Sigmoid colon (tissue), 7 donors: Measurements from ENCODE around the gene PLCD3. TPM values are rescaled to one million over a fixed set of nuclear protein-coding genes. Genes with fewer than 3 reads are reported as not detected.

Experiments used
- DNase-seq: peaks from one replicate; pipeline ENCODE4 v3.0.0-alpha.2; 2019
- H3K27ac ChIP-seq, 4 donors: fragments of 200-600 bp; sonication (generic); one replicate each; pipeline ENCODE4 v1.5.1; 2016 to 2019; ENCODE audit warnings: mild to moderate bottlenecking in 1 of 4
- H3K27me3 ChIP-seq, 3 donors: fragments of 200-600 bp; sonication (generic); one replicate each; pipeline ENCODE4 v1.5.1; 2019; ENCODE audit warnings: mild to moderate bottlenecking in 1 of 3
- H3K36me3 ChIP-seq, 4 donors: fragments of 200-600 bp; sonication (generic); one replicate each; pipeline ENCODE4 v1.5.1; 2016 to 2019
- H3K4me1 ChIP-seq, 4 donors: fragments of 200-600 bp; sonication (generic); one replicate each; pipeline ENCODE4 v1.5.1; 2017 to 2019
- H3K4me3 ChIP-seq, 4 donors: fragments of 200-600 bp; sonication (generic); one replicate each; pipeline ENCODE4 v1.5.1; 2017 to 2019; ENCODE audit warnings: mild to moderate bottlenecking in 2 of 4, moderate library complexity in 1 of 4
- H3K9me3 ChIP-seq, 4 donors: fragments of 200-600 bp in 3 of 4; sonication (generic) in 3 of 4; one replicate each; pipeline versions ENCODE4 v1.5.1 to v1.6.1; 2013 to 2019
- EP300 ChIP-seq, 4 donors: sonication (generic); formaldehyde crosslinking; IDR thresholded peaks; one replicate each; pipeline ENCODE4 v1.6.1; 2017; ENCODE audit warnings: antibody characterized with exemption in 4 of 4
- POLR2A ChIP-seq, 2 donors: fragments of 450-650 bp; IDR thresholded peaks; one replicate each; pipeline ENCODE4 v1.6.1; 2016; ENCODE audit warnings: antibody characterized with exemption in 2 of 2, mild to moderate bottlenecking in 2 of 2, moderate library complexity in 2 of 2
- POLR2AphosphoS5 ChIP-seq, 4 donors: sonication (generic); formaldehyde crosslinking; IDR thresholded peaks; one replicate each; pipeline ENCODE4 v1.6.1; 2017; ENCODE audit warnings: antibody characterized with exemption in 4 of 4
- WGBS, 2 donors: extraction: QIAGEN DNeasy Blood & Tissue Kit; methylation state at CpG; one replicate each; pipeline ENCODE4 v1.1.7; 2013; 5-methylcytosine and 5-hydroxymethylcytosine counted together
- intact Hi-C: fragments of 100-400 bp; cut with DNase I; formaldehyde crosslinking; loops from one replicate; pipeline ENCODE4 v1.15.1; 2023
- polyA plus RNA-seq, 3 donors: library from polyadenylated mRNA; stranded (reverse); fragments of 200-250 nt; gene quantifications; one replicate each; pipeline ENCODE4 v1.2.3, GENCODE V29; 2013
- total RNA-seq, 4 donors: library from RNA; depleted of rRNA; stranded (reverse); fragments of >200 nt; gene quantifications; one replicate each; pipeline ENCODE4 v1.1.0, GENCODE V29; 2016
- TF ChIP-seq, protein P1 (sequence below), 4 experiments: fragments of 450-650 bp in 3 of 4; fragments of 200-600 bp in 1 of 4; IDR thresholded peaks; one replicate each; pipeline ENCODE4 v1.5.1; 2016 to 2019; ENCODE audit warnings: antibody characterized with exemption in 4 of 4, mild to moderate bottlenecking in 3 of 4, moderate library complexity in 2 of 4
- donor health status: healthy with polysubstance abuse.
- donor health status: Bipolar disorder and iron deficiency.
- donor health status: healthy.

PLCD3 gene
- total and polyA plus RNA-seq, 7 donors: 27.4 to 274 (median 45.7) TPM

DNA sequence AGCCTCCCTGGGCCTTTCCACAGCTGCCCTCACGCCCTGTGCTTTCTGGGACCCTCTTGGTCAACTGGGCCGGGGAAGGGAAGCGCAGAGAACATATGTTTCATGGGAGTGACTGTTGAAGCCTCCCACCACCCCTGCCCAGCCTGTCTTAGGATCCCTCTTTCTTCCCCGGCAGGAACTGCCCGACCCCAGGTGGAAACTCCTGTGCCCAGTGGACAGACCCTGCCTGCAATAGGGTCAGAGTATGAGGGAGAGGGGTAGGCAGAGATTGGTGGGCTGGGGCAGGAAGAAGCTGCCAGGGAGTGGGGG lies 39.9 kb upstream of the PLCD3 start:
- peak overlapping the region; percentile 24 to 42 (median 34) for H3K4me3 ChIP-seq

DNA sequence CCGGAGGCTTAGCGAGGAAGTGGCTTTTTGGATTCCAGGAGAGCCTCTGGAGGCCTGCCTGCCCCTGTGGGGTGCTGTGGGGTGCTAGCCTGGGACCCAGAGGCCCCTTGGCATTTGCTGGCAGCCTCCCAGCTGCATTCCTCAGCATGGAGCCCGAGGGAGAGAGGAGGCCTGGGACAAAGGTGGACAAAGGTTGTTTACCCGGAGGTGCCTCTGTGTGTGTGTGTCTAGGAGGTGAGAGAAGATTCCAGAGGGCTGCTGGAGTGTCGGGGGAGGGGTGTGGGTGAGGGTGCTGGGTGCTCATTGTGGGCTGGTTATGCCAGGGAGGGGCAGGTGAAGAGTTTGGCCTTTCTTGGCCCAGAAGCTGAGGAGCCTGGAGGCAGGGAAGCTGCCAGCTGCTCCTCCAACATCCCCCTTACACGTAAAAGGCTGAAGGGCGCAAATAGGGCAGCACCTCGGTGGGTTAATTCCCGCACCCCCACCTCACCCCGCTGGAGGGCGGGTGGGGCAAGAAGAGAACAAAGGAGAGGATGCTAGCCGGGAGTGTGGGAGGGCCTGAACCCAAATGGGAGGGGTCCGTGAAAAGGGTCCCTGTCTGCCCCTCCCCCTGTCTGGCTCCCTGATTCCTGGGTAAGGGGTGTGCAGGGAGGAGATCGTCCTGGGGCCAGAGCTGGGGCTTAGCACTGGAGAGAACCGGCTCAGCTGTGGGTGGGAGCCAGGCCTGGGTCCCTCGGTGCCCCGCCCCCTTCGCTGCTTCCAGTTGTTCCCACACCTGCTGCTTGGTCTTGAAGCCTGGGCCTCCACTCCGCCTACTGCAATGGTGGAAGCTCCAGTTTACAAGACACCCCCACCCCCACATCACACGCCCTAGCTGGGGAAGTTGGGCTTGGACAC lies 39.3 kb upstream of the PLCD3 start:
- Histone ChIP-seq H3K27me3 (no peaks in the 10 kb centered on the region), H3K4me3 (peak overlapping the region; percentile 24 to 42 (median 34)), H3K4me1 (peaks cover 0 to 49% (median 41%) of the 10 kb centered on the region in 4 donors), H3K27ac (peak overlapping the region; percentile 84 to 98 (median 92)), H3K36me3 (peaks cover 0 to 4% (median 0%) of the 10 kb centered on the region in 4 donors), H3K9me3 (no peaks in the 10 kb centered on the region)
- TF ChIP-seq POLR2AphosphoS5 (IDR thresholded peaks at IDR 0.05) (no peak), EP300 (IDR thresholded peaks at IDR 0.05) (no peak), POLR2A (IDR thresholded peaks at IDR 0.05) (no peak)
- TF ChIP-seq, protein P1, sequence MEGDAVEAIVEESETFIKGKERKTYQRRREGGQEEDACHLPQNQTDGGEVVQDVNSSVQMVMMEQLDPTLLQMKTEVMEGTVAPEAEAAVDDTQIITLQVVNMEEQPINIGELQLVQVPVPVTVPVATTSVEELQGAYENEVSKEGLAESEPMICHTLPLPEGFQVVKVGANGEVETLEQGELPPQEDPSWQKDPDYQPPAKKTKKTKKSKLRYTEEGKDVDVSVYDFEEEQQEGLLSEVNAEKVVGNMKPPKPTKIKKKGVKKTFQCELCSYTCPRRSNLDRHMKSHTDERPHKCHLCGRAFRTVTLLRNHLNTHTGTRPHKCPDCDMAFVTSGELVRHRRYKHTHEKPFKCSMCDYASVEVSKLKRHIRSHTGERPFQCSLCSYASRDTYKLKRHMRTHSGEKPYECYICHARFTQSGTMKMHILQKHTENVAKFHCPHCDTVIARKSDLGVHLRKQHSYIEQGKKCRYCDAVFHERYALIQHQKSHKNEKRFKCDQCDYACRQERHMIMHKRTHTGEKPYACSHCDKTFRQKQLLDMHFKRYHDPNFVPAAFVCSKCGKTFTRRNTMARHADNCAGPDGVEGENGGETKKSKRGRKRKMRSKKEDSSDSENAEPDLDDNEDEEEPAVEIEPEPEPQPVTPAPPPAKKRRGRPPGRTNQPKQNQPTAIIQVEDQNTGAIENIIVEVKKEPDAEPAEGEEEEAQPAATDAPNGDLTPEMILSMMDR (IDR thresholded peaks at IDR 0.05): no peak
- DNase-seq: peak; percentile 80
- intact Hi-C loops: no loop called here
- 17 to 39% methylated on average over 20 of the region's 20 CpGs for WGBS, 2 donors

More for the DNA sequence above, 39.9 kb upstream of the PLCD3 start:
- 66 to 70% methylated on average over 5 of the region's 5 CpGs for WGBS, 2 donors
- Histone ChIP-seq H3K9me3 (no peaks in the 10 kb centered on the region), H3K27me3 (no peaks in the 10 kb centered on the region), H3K4me1 (peaks cover 0 to 49% (median 41%) of the 10 kb centered on the region in 4 donors), H3K36me3 (peaks cover 0 to 4% (median 0%) of the 10 kb centered on the region in 4 donors), H3K27ac (peak overlapping the region; percentile 84 to 98 (median 92))
- DNase-seq: no peak
- intact Hi-C loops: no loop called here
- TF ChIP-seq EP300 (IDR thresholded peaks at IDR 0.05) (no peak), POLR2AphosphoS5 (IDR thresholded peaks at IDR 0.05) (no peak), POLR2A (IDR thresholded peaks at IDR 0.05) (no peak)
- TF ChIP-seq, protein P1 (IDR thresholded peaks at IDR 0.05): no peak

DNA sequence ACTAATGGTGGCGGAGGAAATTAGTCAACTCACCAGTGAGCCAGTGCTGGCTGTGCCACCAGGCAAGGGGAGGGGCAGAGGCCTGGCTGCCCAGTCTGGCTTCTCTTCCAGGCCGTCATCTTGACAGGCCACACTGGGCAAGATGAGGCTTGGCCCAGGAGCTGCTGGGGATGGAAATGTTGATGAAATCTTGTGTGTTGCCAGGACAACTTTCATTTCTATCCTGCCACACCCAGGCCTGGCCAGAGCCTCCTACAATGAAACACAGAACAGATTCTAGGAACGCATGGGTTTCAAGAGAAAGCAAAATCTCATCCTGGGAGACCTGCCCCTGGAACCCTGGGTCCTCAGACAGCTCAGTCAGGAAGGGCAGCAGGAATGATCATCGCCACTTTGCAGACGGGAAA lies 38.6 kb upstream of the PLCD3 start:
- intact Hi-C loops: no loop called here
- Histone ChIP-seq H3K9me3 (no peaks in the 10 kb centered on the region), H3K27ac (peak overlapping the region; percentile 84 to 98 (median 92)), H3K36me3 (peaks cover 0 to 4% (median 0%) of the 10 kb centered on the region in 4 donors), H3K4me3 (peak overlapping the region; percentile 24 to 42 (median 34)), H3K27me3 (no peaks in the 10 kb centered on the region), H3K4me1 (peaks cover 0 to 42% (median 35%) of the 10 kb centered on the region in 4 donors)
- DNase-seq: peak; percentile 91
- peak; percentile 46 to 59 (median 56) for TF ChIP-seq POLR2AphosphoS5 (IDR thresholded peaks at IDR 0.05)
- peak in 1 of 2 donors; percentile 15 for TF ChIP-seq POLR2A (IDR thresholded peaks at IDR 0.05)
- TF ChIP-seq, protein P1 (IDR thresholded peaks at IDR 0.05): no peak
- WGBS, 2 donors: 31 to 47% methylated on average over 5 of the region's 5 CpGs

DNA sequence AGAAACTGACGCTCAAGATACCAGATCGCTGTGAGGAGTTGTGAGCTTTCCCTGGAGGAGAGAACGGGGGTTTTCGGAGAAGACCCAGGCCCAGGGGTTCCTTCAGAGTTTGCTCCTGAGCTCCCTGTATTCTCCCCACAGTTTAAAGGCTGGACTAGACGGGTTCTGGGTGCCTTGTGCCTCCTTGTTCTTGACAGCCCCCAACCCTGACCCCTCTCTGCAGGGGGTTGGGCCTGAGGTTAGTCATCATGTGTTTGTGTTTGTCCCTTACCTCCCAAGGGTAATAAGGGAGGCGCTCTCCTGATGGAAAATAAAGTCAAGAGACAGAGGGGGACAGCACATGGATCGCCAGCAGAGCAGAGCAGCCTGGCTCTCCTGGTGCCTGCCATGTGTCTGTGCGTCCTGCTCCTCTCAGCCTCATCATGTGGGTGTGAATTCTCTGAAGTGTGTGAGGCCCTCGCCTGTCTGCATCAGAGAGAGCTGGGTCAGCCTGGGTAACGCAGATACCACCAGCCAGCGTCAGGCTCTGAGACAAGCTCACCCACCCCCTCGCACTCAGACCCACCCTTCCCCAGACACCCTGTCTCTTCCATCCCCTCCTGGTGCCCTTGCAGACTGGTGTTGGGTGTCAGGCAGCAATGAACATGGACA lies 38.1 kb upstream of the PLCD3 start:
- Histone ChIP-seq H3K4me1 (peaks cover 0 to 40% (median 34%) of the 10 kb centered on the region in 4 donors), H3K27ac (peak overlapping the region; percentile 84 to 98 (median 92)), H3K36me3 (peaks cover 0 to 4% (median 0%) of the 10 kb centered on the region in 4 donors), H3K9me3 (no peaks in the 10 kb centered on the region), H3K27me3 (no peaks in the 10 kb centered on the region), H3K4me3 (no peak overlapping the region)
- TF ChIP-seq, protein P1 (IDR thresholded peaks at IDR 0.05): no peak
- TF ChIP-seq POLR2AphosphoS5 (IDR thresholded peaks at IDR 0.05) (no peak), POLR2A (IDR thresholded peaks at IDR 0.05) (no peak), EP300 (IDR thresholded peaks at IDR 0.05) (no peak)
- intact Hi-C loops: no loop called here
- 89 to 93% methylated on average over 12 of the region's 12 CpGs for WGBS, 2 donors
- DNase-seq: no peak
